Measurements from ENCODE around the gene GRID2. TPM values are rescaled to one million over a fixed set of nuclear protein-coding genes. Genes with fewer than 3 reads are reported as not detected.

The GRID2 gene
- polyA plus RNA-seq, 3 donors: 3.3 to 6.3 (median 4.8) TPM

- DNase-seq (ENCODE audit: extremely low read depth in 1 of 11, low read depth in 9 of 11, low spot score in 4 of 11): no peak
Observed at GRCh38 chr4:93384887-93385286, 1081.1 kb downstream of the GRID2 start.

- DNase-seq (ENCODE audit: extremely low read depth in 1 of 11, low read depth in 9 of 11, low spot score in 4 of 11): no peak
Observed at GRCh38 chr4:93394545-93395081, 1090.8 kb downstream of the GRID2 start.

GRCh38 chr4:93396272-93396671 is 1092.5 kb downstream of the GRID2 start:
- no peak for DNase-seq (ENCODE audit: extremely low read depth in 1 of 11, low read depth in 9 of 11, low spot score in 4 of 11)

GRCh38 chr4:93403571-93403970 is 1099.8 kb downstream of the GRID2 start:
- no peak for DNase-seq (ENCODE audit: extremely low read depth in 1 of 11, low read depth in 9 of 11, low spot score in 4 of 11)

DNA sequence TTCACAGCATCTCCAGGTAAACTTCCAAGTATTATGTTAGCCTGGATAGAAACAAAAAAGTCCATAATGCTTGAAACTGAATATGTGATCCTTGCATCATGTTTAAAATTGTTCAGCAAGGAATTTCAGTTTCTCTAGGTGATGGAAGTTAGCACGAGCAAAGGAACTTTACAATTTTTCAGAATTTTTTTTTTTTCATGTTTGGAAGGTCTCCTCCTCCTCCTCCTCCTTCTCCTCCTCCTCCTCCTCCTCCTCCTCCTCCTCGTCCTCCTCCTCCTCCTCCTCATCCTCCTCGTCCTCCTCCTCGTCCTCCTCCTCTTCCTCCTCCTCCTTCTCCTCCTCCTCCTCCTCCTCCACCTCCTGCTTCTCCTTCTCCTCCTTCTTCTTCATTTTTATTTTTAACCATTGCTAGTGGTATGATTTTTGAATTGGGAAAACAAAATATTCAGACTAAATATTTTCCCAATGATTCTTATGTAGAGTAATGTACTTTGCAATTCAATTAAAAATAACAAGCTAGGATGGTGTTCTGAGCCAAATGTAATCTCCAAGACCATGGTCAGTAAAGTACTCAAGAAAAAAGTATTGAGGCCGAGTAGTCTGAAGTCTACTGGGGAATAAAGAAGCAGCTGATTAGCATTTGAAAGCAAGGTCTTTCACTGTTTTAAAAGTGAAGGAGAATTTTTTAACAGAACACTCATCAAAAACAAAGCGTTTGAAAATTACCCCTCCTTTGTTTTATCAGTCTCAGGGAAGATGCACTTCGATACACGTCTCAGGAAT is 1103.9 kb downstream of the GRID2 start:
- no peak for DNase-seq (ENCODE audit: extremely low read depth in 1 of 11, low read depth in 9 of 11, low spot score in 4 of 11)

- DNase-seq (ENCODE audit: extremely low read depth in 1 of 11, low read depth in 9 of 11, low spot score in 4 of 11): no peak
Observed at GRCh38 chr4:93409035-93409434, 1105.3 kb downstream of the GRID2 start.

DNA sequence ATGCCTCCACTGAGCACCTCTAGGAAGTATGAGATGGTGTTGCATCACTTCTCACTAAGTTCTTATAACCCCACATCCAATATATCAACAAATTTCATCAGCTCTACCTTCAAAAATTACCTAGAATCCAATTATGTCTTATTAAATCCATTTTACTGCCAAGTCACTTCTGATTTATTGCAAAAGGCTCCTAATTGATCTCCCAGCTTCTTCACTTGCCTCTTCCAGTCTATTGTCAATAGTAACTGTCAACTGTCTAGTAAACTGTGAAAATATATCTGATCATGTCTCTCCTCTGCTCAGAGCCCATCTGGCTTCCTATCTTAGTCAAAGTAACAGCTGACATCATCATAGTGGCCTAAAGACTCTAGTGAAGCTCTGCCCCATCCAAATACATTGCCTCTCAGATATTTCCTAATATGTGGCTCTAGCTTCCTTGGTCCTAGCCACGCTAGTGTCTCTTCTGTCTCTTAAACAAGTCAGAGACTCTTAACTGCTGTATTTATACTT is 1110.3 kb downstream of the GRID2 start:
- no peak for DNase-seq (ENCODE audit: extremely low read depth in 1 of 11, low read depth in 9 of 11, low spot score in 4 of 11)

GRCh38 chr4:93416344-93417128 is 1112.8 kb downstream of the GRID2 start:
- no peak for DNase-seq (ENCODE audit: extremely low read depth in 1 of 11, low read depth in 9 of 11, low spot score in 4 of 11)

GRCh38 chr4:93431371-93431770 is 1127.6 kb downstream of the GRID2 start:
- DNase-seq (ENCODE audit: extremely low read depth in 1 of 11, low read depth in 9 of 11, low spot score in 4 of 11): no peak

DNA sequence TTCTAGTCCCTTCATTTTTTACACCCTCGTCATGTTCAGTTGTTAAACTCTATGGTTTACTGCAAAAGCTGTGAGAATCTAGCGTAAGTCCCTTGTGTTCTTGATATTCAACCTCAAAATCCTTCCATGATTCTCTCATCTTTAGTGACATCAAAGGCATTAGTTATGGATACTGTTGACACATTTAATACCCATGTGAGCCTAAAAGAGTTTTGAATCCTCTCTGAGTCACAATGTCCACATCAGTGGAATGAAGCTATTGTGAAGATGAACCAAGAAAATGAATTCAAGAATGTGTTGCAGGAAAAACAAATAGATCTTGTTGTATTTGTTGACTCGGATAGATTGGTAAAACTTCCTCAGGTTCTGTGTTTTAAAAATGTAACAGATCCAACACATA is 1130.1 kb downstream of the GRID2 start:
- no peak for DNase-seq (ENCODE audit: extremely low read depth in 1 of 11, low read depth in 9 of 11, low spot score in 4 of 11)

- DNase-seq (ENCODE audit: extremely low read depth in 1 of 11, low read depth in 9 of 11, low spot score in 4 of 11): no peak
Observed at GRCh38 chr4:93436000-93436626, 1132.3 kb downstream of the GRID2 start.

DNA sequence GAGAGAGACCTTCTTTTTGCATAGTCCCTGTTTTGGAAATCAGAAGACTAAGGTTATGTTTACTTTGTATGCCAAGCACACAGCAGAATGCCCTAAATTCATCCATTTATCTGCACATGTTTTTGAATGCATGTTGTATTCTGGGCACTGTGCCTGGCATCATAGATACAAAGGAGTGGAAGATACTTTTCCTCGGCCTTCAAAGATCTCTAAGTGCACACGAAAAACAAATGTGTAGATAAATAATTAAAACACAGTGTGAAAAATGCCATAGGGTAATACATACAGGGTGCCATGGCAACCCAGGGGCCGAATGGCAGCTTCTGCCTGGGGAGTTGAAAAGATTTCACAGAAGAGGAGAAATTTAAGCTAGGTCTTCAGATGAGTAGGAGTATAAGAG is 1134.2 kb downstream of the GRID2 start:
- no peak for DNase-seq (ENCODE audit: extremely low read depth in 1 of 11, low read depth in 9 of 11, low spot score in 4 of 11)

- no peak for DNase-seq (ENCODE audit: extremely low read depth in 1 of 11, low read depth in 9 of 11, low spot score in 4 of 11)
Observed at GRCh38 chr4:93444860-93445259, 1141.1 kb downstream of the GRID2 start.

GRCh38 chr4:93446038-93446437 is 1142.3 kb downstream of the GRID2 start:
- no peak for DNase-seq (ENCODE audit: extremely low read depth in 1 of 11, low read depth in 9 of 11, low spot score in 4 of 11)

DNA sequence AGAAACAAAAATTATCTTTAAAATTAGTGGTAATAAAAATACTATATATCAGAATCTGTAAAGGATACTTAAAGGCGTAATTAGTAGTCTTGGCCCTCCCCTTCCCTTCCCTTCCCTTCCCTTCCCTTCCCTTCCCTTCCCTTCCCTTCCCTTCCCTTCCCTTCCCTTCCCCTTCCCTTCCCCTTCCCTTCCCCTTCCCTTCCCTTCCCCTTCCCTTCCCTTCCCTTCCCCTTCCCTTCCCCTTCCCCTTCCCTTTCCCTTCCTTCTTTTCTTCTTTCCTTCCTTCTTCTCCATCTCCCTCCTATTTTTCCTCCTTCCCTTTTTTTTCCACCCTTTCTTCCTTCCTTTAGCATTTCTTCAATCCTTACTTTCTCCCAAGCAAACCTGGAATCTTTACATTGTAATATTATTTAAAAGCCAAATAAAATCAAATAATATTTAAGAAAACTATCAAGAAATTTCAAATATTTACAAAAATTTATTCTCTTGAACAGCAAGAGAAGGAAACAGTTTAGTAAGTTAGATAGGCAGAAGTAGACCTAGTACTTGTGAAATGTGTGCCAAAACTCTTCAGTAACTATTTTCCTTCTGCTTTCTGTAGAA is 1145.0 kb downstream of the GRID2 start:
- DNase-seq (ENCODE audit: extremely low read depth in 1 of 11, low read depth in 9 of 11, low spot score in 4 of 11): no peak

DNA sequence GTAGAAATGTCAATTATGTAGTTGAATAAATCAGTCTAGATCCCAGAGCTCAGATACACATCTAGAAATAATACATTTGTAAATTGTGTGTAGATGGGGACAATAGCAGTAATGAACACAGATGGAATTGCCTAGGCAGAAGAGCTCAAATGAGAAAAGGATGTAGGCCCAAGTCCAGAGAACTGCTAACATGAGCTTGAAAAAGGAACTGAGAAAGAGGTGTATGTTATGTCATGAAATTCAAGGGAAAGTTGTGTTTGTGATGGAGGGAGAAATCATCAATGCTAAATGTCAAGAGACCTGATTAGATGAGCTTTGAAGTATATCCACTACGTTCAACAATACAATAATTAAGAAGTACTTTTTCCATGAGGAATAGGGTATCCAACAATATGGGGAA is 1148.2 kb downstream of the GRID2 start:
- DNase-seq (ENCODE audit: extremely low read depth in 1 of 11, low read depth in 9 of 11, low spot score in 4 of 11): no peak

GRCh38 chr4:93461541-93461940 is 1157.8 kb downstream of the GRID2 start:
- DNase-seq (ENCODE audit: extremely low read depth in 1 of 11, low read depth in 9 of 11, low spot score in 4 of 11): peak in 1 of 11 donors; percentile 16

DNA sequence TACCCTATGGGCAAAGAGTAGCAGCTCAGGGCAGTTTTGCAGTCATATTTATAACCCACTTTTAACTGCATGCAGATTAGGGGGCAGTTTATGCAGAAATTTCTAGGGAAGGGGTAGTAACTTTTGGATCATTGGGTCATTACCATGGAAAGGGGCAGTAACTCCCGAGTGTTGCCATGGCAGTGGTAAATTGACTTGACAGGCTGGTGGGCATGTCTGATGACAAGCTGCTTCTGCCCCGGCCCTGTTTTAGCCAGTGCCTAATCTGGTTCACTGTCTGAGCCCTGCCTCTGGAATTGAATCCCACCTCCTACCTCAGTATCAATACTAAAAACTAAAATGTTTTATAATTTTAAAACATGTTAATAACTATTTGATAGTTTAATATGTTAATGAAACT is 1162.7 kb downstream of the GRID2 start:
- DNase-seq (ENCODE audit: extremely low read depth in 1 of 11, low read depth in 9 of 11, low spot score in 4 of 11): no peak

DNA sequence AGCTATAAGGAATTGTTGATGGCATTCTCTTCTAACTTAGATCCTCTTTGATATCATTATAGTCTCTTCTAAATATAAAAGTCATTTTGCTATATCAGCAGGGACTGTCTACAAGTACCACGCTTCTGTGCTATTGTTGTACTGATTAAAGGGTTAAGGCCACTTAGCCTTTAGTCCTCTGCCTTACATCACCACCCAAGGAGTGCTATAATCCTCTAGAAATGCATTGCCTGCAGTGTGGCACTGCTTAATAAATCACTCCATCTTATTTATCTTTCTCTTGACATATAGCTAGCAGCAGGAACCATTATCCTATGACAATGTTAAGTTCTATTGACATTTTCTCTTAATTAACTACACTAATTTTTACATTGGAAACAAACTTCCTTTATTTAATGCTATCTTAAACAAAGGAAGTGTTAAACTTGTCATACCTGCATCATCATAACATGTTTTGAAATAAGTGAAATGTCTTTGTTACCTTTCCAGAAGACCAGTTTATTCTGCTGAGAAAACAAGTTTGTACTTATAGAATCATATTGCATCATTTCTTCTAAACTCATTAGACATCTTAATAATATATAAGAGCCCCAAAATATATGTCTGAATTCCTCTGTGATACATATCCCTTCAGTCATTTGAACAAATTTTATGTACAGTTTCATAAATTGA is 1163.9 kb downstream of the GRID2 start:
- DNase-seq (ENCODE audit: extremely low read depth in 1 of 11, low read depth in 9 of 11, low spot score in 4 of 11): no peak

All from renal cortex interstitium (tissue), 11 donors.